HG03457 (cell line): ENCODE results near the gene OLA1.

Experiments used
- ATAC-seq: cut with Tn5 transposase; IDR thresholded peaks from one replicate; pipeline ENCODE4 v1.9.1; 2021; ENCODE audit warnings: moderate number of reproducible peaks; ENCODE audit not compliant: unreplicated experiment

OLA1 gene

GRCh38 chr2:174224665-174225288, 23.6 kb downstream of the OLA1 start:
- ATAC-seq: no peak

- no peak for ATAC-seq
These were observed 24.2 kb downstream of the OLA1 start for GRCh38 chr2:174224125-174224524.

GRCh38 chr2:174223388-174223787, 24.9 kb downstream of the OLA1 start:
- ATAC-seq: no peak

DNA sequence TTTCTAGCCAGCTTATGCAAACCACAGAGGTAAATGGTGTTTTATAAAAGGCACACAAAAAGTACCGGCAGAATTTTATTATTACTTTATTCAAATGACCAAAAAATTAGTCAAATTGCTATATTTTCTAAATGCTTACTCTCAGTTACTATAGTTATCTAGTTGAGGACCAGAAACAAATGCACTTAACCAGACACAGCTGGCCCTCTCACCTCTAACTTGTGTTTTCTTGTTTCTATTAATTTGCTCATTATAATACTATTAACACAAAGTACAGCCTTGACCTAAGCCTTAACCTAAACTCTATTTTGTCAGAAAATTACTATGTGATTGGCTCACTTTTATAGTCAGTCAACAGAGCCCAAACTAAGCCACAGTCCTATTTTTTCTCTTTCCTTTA, 26.2 kb downstream of the OLA1 start:
- ATAC-seq: no peak

DNA sequence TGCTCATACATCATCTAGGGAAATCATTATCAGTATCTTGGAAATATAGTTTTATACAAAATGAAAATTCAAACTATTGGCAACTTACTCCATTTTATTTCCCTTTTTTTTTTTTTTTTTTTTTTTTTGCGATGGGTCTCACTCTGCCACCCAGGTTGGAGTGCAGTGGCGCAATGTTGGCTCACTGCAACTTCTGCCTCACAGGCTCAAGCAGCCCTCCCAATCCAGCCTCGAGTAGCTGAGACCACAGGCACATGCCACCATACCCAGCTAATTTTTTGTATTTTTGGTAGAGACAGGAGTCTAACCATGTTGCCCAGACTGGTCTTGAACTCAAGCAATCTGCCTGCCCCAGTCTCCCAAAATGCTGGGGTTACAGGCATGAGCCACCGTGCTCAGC, 29.0 kb downstream of the OLA1 start:
- ATAC-seq: no peak

GRCh38 chr2:174218773-174219172, 29.6 kb downstream of the OLA1 start:
- no peak for ATAC-seq

- no peak for ATAC-seq
These were observed 30.5 kb downstream of the OLA1 start for GRCh38 chr2:174217869-174218268.

DNA sequence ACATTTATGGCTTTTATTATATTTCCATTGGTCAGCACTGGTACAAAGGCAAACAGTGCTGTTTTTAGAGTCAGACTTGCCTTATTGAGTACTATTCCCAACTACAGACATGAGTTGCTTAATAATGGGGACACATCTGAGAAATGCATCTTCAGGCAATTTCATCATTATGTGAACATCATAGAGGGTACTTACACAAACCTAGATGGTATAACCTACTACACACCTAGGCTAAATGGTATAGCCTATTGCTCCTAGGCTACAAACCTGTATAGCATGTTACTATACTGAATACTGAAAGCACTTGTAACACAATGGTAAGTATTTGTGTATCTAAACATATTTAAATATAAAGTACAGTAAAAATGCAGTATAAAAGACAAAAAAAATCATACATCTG, 36.4 kb downstream of the OLA1 start:
- no peak for ATAC-seq

DNA sequence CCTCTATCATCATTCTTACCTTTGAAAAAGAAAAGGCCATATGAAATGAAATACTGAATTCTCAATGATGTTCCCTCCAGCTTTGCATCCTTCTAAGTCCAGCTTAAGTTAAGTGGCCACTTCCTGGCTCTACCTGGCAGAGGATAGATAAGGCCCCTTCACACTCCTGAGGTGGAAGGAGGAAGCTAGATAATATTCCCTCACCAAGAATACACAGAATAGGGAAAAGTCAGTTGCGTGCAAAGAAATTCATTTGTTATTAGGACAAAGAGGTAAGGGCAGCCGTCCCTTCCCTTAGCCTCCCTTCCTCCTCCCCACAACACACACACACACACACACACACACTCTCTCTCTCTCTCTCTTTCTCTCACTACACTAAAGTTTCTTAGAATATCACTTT, 37.5 kb downstream of the OLA1 start:
- ATAC-seq: no peak

- no peak for ATAC-seq
These were observed 39.0 kb downstream of the OLA1 start for GRCh38 chr2:174209325-174209724.

DNA sequence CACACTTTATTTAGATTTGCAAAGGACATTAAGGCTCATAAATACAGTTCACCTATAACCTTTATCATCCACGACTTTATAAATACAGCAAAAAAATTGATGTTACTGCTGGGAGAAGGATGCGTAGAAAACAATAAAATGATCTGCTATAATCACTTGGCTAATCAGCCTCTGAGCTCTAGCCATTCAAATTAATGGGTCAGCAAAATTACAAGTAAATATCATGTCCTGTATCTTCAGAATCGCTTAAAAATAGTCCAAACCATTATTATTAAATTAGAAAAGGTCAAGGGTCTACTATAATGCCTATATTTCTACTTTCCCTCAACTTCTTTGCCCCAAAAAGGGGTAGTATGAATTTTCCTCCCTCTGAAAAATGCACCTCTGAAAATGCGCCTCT, 40.3 kb downstream of the OLA1 start:
- no peak for ATAC-seq

DNA sequence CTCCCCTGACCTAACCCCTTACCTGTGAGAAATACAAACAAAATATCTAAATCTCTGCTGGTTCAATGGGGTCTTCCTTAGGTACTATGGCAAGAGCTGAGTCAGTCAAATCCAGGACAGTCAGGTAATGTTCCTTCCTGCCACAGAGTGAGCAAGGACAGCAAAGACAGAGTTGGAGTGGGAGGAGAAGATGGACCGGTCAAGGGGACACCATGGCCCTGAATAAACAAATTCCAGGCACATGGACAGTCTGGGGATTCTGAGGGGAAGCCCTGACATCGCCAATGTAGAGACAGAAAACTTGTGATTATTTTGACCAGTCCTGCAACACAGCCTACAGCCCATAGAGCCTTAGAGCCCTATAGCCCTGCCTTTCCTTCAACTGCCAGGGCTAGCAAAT, 42.8 kb downstream of the OLA1 start:
- ATAC-seq: no peak

GRCh38 chr2:174202188-174202587, 46.1 kb downstream of the OLA1 start:
- ATAC-seq: no peak

DNA sequence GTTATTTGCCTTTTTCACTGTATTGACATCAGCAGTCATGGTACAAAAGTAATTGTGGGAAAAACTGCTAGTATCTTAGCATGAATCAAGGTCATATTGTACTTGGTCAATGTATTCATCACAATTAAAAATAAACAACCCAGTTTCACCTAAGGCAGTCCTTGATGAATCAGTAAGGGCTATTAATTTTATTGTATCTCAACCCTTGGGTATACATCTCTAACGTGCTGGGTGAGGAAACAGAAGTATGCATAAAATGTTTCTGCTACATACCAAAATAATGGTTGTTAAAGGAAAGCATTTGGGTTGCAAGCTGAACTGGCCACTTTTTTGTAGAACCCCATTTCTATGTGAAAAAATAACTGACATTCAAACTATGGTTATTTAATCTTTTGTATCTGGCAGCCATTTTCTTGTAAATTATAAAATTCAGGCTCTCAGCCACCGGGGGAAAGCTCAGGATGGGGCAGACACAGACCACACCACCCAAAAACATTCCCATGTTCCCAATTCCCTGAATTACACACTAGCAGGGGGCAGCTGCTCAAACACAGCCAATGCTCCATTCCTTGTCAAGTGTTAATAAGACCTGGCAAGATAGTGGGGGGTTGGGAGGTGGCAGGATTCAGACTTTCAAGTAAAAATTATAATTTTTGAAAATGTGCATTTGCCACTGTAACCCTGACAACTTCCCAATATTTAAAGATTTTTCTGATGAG, 49.3 kb downstream of the OLA1 start:
- no peak for ATAC-seq

DNA sequence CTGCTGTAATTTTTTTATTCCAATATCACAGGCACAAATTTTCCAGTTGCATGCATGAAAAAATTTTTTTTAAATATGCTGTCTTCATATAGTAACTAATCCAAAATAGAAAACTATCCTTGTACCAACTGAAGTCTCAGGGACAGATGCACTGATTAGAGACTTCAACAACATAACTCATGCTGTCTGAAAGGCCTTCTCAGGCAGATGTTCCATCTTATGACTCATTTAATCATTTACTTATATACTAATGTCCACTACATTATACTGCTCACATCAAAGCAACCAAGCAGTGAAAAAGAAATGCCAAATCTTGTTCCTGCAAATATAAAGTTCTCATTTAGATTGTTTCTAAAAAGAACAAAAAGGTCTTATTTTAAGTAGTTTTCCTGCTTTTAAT, 53.1 kb downstream of the OLA1 start:
- no peak for ATAC-seq

DNA sequence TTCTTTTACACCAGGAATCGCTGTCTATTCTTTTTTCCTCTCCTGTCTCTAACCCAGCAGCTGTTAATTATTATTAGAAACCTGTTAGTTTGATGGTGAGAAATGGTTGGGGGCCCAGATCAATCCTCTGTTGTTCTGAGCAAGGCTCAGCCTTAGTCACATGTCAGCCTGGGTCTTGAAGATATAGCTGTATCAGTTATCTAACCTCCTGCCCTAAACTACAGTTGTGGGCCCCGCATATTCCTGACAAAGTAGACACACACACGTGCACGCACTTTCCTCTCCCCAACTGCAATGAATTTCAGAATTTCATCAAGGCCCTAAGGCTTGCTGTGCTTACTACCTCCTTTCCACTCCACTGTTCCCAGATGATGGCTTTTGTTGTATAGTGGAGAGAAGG, 54.6 kb downstream of the OLA1 start:
- ATAC-seq: no peak

GRCh38 chr2:174192664-174193063, 55.7 kb downstream of the OLA1 start:
- ATAC-seq: no peak

DNA sequence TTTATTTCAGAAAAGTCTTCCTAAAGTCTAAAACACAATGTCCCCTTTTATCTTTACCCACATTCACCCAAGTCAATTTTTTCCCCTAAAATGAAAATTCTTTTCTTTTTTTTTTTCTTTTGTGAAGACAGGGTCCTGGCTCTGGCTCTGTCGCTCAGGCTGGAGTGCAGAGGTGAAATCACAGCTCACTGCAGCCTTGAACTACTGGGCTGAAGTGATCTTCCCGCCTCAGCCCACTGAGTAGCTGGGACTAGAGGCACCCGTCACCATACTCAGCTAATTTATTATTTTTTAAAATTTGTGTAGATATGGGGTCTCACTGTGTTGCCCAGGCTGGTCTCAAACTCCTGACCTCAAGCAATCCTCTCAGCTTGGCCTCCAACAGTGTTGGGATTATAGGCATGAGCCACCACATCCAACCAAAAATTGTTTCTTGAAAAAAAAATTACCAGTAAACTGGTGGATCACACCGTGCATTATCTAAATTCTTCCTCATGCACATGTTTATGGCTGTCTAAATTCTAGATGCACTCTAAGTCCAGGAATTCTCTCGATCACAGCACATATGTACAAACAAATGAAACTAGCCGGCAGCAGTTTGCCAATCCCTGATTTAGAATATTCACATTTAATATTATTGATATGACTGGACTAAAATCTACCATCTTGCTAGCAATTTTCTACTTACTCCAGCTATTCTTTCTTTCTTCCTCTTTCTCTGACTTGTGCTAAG, 56.8 kb downstream of the OLA1 start:
- ATAC-seq: no peak

DNA sequence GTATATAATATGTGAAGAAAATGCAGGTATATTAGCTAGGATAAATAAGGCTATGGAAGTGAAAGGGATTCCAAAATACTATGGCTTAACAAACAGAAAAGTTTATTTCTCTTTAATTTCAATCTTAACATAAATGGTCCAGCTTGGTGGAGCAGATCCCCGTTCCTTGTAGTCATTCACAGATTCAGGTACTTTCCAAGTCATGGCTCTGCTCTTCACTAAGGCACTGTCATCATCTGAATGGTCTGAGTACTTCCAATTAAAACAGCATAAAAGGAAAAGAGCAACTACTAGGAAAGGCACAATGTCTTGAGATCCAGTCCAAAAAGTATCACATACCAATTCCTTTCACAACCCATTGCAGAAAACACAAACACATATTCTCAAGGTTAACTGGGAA, 63.4 kb downstream of the OLA1 start:
- ATAC-seq: no peak

DNA sequence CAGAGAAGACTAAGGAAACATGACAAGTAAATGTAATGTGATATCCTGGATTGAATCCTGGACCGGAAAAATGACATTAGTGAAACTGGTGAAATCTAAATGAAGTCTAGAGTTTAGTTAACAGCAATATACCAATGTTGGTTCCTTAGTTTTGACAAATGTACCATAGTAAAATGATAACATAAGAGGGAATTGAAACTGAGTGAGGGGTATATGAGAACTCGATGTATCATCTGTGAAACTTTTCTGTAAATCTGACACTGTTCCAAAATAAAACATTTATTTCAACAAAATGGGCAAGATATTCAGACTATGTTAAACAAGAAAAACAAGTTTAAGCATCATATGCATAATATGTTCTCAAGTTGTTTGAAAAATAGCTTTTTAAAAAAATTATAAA, 63.8 kb downstream of the OLA1 start:
- no peak for ATAC-seq

- no peak for ATAC-seq
These were observed 65.3 kb downstream of the OLA1 start for GRCh38 chr2:174183076-174183475.

- no peak for ATAC-seq
These were observed 67.0 kb downstream of the OLA1 start for GRCh38 chr2:174181368-174181767.
